Stimulated activated CD4-positive, alpha-beta T cell treated with anti-CD3 and anti-CD28 coated beads, Interleukin-2, amount 100 ng/mL, for 24 hours (primary cell): ENCODE results near the gene MLST8.
"Not testable (repeated sequence)": the region's sequence is repeated elsewhere in the genome, so short reads cannot be mapped to it uniquely, and the experiment has no call there.

Experiments used
- DNase-seq, 2 donors: peaks; one replicate each; pipeline ENCODE4 v3.0.0-alpha.2; 2020

MLST8 gene

DNA sequence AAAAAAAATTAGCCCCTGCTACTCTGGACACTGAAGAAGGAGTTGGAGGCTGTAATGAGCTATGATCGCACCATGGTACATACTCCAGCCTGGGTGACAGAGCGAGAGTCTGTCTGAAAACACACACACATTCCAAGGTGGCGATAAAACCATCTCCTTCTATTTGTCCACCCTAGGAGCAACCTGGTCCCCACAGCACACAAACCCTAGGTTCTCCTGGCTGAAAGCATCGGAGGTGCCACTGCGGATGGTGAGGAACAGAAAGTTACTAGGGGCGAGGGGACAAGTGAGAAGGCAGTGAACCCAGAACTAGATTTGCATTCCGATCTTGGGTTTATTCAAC is 47.5 kb downstream of the MLST8 start:
- no peak for DNase-seq

GRCh38 chr16:2253293-2253692 is 48.0 kb downstream of the MLST8 start:
- no peak for DNase-seq

GRCh38 chr16:2256531-2257140 is 51.4 kb downstream of the MLST8 start:
- no peak for DNase-seq

DNA sequence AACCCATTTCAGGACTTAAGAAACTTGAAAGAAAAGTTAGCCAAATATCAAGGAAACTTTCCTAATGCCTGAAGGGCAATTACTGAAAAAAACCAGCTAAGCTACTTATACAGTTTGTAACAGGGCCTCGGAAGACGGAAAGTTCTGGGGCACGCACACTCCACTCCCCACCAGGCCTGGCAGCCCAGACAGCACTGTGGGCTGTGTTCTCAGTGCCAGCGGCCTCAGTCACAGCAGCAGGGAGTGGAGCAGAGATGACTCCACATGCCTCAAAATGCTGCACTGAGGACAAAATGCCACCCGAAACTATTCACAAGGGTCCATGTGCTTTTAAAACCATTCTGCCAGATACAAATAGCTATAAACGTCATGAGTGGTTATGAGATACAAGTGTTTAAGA is 52.5 kb downstream of the MLST8 start:
- DNase-seq = no peak

- not testable (repeated sequence) for DNase-seq
Observed at GRCh38 chr16:2258530-2258929, 53.3 kb downstream of the MLST8 start.
